ENCODE data around the gene CYP2A7. TPM values are rescaled to one million over a fixed set of nuclear protein-coding genes. Genes with fewer than 3 reads are reported as not detected.
"Not testable (repeated sequence)": the region's sequence is repeated elsewhere in the genome, so short reads cannot be mapped to it uniquely, and the experiment has no call there.

CYP2A7 gene
- total RNA-seq, 1 donor: not detected

GRCh38 chr19:40836754-40837429, 45.1 kb downstream of the CYP2A7 start:
- DNase-seq (ENCODE audit: low read depth): no peak
- no peak for TF ChIP-seq CTCF (IDR thresholded peaks at IDR 0.05; ENCODE audit: insufficient read depth, low read length)
- no peak overlapping the region for H3K4me3 ChIP-seq (ENCODE audit: low read depth, low read length)

GRCh38 chr19:40833728-40834533, 48.1 kb downstream of the CYP2A7 start:
- H3K4me3 ChIP-seq (ENCODE audit: low read depth, low read length); DNase-seq (ENCODE audit: low read depth): not testable (repeated sequence)

GRCh38 chr19:40832431-40832790, 49.6 kb downstream of the CYP2A7 start:
- H3K4me3 ChIP-seq (ENCODE audit: low read depth, low read length); DNase-seq (ENCODE audit: low read depth): not testable (repeated sequence)

- no peak for TF ChIP-seq CTCF (IDR thresholded peaks at IDR 0.05; ENCODE audit: insufficient read depth, low read length)
- peak; percentile 98 for DNase-seq (ENCODE audit: low read depth)
- no peak overlapping the region for H3K4me3 ChIP-seq (ENCODE audit: low read depth, low read length)
These were observed 50.3 kb downstream of the CYP2A7 start for GRCh38 chr19:40831502-40832430.

- not testable (repeated sequence) for DNase-seq (ENCODE audit: low read depth); H3K4me3 ChIP-seq (ENCODE audit: low read depth, low read length)
These were observed 51.3 kb downstream of the CYP2A7 start for GRCh38 chr19:40830741-40831140.

GRCh38 chr19:40829205-40829604, 52.8 kb downstream of the CYP2A7 start:
- no peak for DNase-seq (ENCODE audit: low read depth)
- TF ChIP-seq CTCF (IDR thresholded peaks at IDR 0.05; ENCODE audit: insufficient read depth, low read length): no peak
- no peak overlapping the region for H3K4me3 ChIP-seq (ENCODE audit: low read depth, low read length)

- no peak overlapping the region for H3K4me3 ChIP-seq (ENCODE audit: low read depth, low read length)
- no peak for DNase-seq (ENCODE audit: low read depth)
- TF ChIP-seq CTCF (IDR thresholded peaks at IDR 0.05; ENCODE audit: insufficient read depth, low read length): no peak
These were observed 54.4 kb downstream of the CYP2A7 start for GRCh38 chr19:40827386-40828247.

- not testable (repeated sequence) for DNase-seq (ENCODE audit: low read depth); H3K4me3 ChIP-seq (ENCODE audit: low read depth, low read length)
These were observed 55.2 kb downstream of the CYP2A7 start for GRCh38 chr19:40826699-40827385.

GRCh38 chr19:40826312-40826698, 55.7 kb downstream of the CYP2A7 start:
- DNase-seq (ENCODE audit: low read depth); H3K4me3 ChIP-seq (ENCODE audit: low read depth, low read length): not testable (repeated sequence)

- not testable (repeated sequence) for DNase-seq (ENCODE audit: low read depth); H3K4me3 ChIP-seq (ENCODE audit: low read depth, low read length)
These were observed 56.5 kb downstream of the CYP2A7 start for GRCh38 chr19:40825460-40826095.

Data from fibroblast of the aortic adventitia (primary cell).